BJ (cell line): Measurements from ENCODE around the gene PJA2. TPM values are rescaled to one million over a fixed set of nuclear protein-coding genes. Genes with fewer than 3 reads are reported as not detected.

ENCODE experiments used
- CTCF ChIA-PET: fragments of 350-600 bp; formaldehyde crosslinking; extraction: SDS; loops from one replicate; lab custom pipeline; 2021; ENCODE audit warnings: antibody characterized with exemption, inconsistent platforms; lab: Yijun Ruan, JAX
- POLR2A ChIA-PET: fragments of 300-600 bp; sonication (Branson Sonifier 250); formaldehyde crosslinking; extraction: SDS; loops from one replicate; lab custom pipeline; 2021; ENCODE audit warnings: antibody characterized with exemption; lab: Charles Lee
- DNase-seq: peaks from one replicate; pipeline ENCODE4 v3.0.0-alpha.2; 2011; ENCODE audit warnings: low read depth
- H3K27me3 ChIP-seq: 2 replicates; pipeline ENCODE4 v1.6.0; 2011; ENCODE audit warnings: low read length; ENCODE audit not compliant: control insufficient read depth, insufficient read depth
- H3K36me3 ChIP-seq: 2 replicates; pipeline ENCODE4 v1.5.1; 2011; ENCODE audit warnings: low read length; ENCODE audit not compliant: control insufficient read depth, insufficient read depth
- H3K4me3 ChIP-seq: 2 replicates; pipeline ENCODE4 v1.5.1; 2011; ENCODE audit warnings: low read depth, mild to moderate bottlenecking, control low read depth, low read length
- CTCF ChIP-seq: IDR thresholded peaks from 2 replicates; pipeline ENCODE4 v1.5.1; 2011; ENCODE audit warnings: low read depth, mild to moderate bottlenecking, control low read depth, inconsistent platforms, low read length, moderate library complexity; ENCODE audit not compliant: insufficient read depth
- polyA plus RNA-seq: library from polyadenylated mRNA; depleted of rRNA; stranded (reverse); fragments of >200 nt; gene quantifications from 2 replicates; pipeline ENCODE4 v1.2.3, GENCODE V29; 2011

Gene PJA2
- polyA plus RNA-seq, 1 experiment = 33.6 TPM

GRCh38 chr5:109452661-109453060, 42.9 kb upstream of the PJA2 start:
- ChIA-PET CTCF (no interaction called here), POLR2A (no interaction called here)
- Histone ChIP-seq H3K36me3 (no peaks in the 10 kb centered on the region), H3K4me3 (no peak overlapping the region), H3K27me3 (no peaks in the 10 kb centered on the region; the same call in 1 of the 2 replicates)
- no peak for DNase-seq
- no peak for TF ChIP-seq CTCF

- no peak for TF ChIP-seq CTCF
- POLR2A ChIA-PET = no interaction called here
- Histone ChIP-seq H3K36me3 (no peaks in the 10 kb centered on the region), H3K4me3 (no peak overlapping the region), H3K27me3 (no peaks in the 10 kb centered on the region; the same call in 1 of the 2 replicates)
- CTCF ChIA-PET = no interaction called here
- no peak for DNase-seq
These were observed 41.4 kb upstream of the PJA2 start for GRCh38 chr5:109451146-109451545.

GRCh38 chr5:109450129-109450877, 40.5 kb upstream of the PJA2 start:
- no peak for TF ChIP-seq CTCF
- no peak for DNase-seq
- no peaks in the 10 kb centered on the region; the same call in 1 of the 2 replicates for H3K27me3 ChIP-seq
- no peaks in the 10 kb centered on the region for H3K36me3 ChIP-seq
- CTCF ChIA-PET = interaction anchor here (1.7 kb wide), 1 partner anchor 19 kb away, joined by 3 read pairs; no protein-coding TSS in a partner anchor
- POLR2A ChIA-PET = no interaction called here
- H3K4me3 ChIP-seq = no peak overlapping the region

DNA sequence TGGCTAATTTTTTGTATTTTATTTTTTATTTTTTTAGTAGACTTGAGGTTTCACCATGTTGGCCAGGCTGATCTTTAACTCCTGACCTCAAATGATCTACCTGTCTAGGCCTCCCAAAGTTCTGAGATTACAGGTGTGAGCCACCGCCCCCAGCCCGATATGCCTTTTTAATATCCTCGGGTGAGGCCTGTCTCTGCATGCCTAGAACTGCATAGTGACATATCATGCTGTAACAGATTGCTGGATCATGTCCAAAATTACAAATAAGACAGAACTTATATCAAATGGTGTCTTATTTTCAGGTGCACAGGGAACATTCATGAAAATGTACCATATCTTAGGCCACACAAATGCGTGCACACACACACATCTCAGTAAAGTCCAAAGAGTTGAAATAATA, 39.1 kb upstream of the PJA2 start:
- ChIA-PET CTCF (interaction anchor here (0.6 to 1.7 kb wide), 3 partner anchors 21 to 799 kb away, joined by 3 read pairs; no protein-coding TSS in a partner anchor), POLR2A (no interaction called here)
- no peaks in the 10 kb centered on the region; the same call in 1 of the 2 replicates for H3K27me3 ChIP-seq
- no peaks in the 10 kb centered on the region for H3K36me3 ChIP-seq
- DNase-seq = no peak
- no peak overlapping the region for H3K4me3 ChIP-seq
- TF ChIP-seq CTCF = no peak

- Histone ChIP-seq H3K27me3 (no peaks in the 10 kb centered on the region), H3K36me3 (no peaks in the 10 kb centered on the region), H3K4me3 (no peak overlapping the region)
- POLR2A ChIA-PET = no interaction called here
- DNase-seq = no peak
- CTCF ChIA-PET = interaction anchor here (0.7 to 1.1 kb wide), 2 partner anchors 15 to 407 kb away, joined by 4 to 7 read pairs; no protein-coding TSS in a partner anchor
- no peak for TF ChIP-seq CTCF
These were observed 29.8 kb upstream of the PJA2 start for GRCh38 chr5:109439590-109439989.
